ENCODE measurements around the gene SNRPN.
"Not testable (repeated sequence)": the region's sequence is repeated elsewhere in the genome, so short reads cannot be mapped to it uniquely, and the experiment has no call there.

Gene SNRPN

DNA sequence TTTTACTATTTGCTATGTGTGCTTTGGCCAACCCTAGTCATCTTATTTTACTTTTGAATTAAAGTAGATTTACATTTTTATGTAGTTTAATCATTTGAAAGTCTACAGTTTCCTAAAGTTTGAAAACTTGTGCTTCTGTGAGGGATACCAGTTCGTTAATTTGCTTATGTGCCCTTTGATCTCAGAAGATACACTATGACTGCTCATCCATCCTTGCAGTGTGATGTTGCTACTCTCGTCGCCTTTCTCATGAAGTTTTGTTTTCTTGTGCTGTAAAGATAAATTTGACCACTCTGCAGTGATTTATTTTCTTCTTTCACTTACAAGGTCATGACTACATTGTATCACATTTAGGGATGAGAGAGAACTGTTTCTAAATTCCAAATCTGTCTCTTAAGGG is 16.3 kb downstream of the SNRPN start:
- DNase-seq (ENCODE audit: low read depth), result no peak

DNA sequence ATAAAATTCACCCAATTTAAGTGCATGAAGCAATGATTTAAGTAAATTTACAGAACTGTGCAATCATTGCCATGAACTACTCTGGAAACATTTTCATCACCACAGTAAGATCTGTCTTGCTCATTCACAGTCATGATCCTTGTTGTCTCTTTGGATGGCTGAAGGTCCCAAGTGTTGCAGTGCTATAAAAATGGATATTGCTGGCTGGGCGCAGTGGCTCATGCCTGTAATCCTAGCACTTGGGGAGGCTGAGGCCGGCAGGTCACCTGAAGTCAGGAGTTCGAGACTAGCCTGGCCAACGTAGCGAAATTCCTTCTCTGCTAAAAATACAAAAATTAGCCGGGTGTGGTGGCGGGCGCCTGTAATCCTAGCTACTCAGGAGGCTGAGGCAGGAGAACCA is 17.0 kb downstream of the SNRPN start:
- DNase-seq (ENCODE audit: low read depth), result no peak

DNA sequence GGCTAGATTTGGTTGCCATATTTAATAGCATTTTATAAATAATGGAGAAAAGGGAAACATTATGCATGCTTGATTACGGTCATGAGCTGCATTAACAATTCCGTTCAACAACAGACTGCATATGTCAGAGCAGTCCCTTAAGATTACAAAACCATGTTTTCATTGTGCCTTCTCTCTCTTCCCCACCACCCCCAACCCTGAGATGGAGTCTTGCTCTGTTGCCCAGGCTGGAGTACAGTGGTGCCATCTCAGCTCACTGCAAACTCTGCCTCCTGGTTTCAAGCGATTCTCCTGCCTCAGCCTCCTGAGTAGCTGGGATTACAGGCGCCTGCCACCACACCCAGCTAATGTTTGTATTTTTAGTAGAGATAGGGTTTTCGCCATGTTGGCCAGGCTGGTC is 17.9 kb downstream of the SNRPN start:
- not testable (repeated sequence) for DNase-seq (ENCODE audit: low read depth)

DNA sequence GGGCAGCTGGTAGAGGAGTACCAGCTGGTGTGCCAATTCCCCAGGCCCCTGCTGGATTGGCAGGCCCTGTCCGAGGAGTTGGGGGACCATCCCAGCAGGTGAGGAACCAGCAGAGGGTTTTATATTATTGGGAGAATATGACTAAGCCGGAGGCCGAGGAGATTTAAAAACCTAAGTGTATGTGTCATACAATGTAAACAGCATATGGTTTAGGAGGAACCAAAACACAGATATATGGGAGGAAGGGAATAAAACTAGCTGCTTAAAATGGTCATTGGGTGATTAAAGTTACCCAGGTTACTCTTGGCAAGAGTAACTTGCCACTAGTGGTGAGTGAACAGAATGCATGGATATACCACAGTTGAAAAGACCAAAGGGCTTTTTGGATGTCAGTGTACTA is 22.1 kb downstream of the SNRPN start:
- no peak for DNase-seq (ENCODE audit: low read depth)

DNA sequence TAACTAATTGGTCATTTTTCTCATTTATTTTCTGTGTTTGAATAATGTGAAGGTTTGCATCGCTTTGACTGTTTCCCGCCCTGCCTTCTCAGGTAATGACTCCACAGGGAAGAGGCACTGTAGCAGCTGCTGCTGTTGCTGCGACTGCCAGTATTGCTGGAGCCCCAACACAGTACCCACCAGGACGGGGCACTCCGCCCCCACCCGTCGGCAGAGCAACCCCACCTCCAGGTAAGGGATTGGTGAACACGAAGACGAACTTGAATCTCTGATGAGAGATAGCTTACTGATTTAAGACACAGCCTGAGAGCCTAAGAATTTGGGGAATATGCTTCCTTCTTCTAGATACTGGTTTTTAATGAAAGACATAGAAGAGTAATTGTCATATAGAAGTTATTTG is 22.9 kb downstream of the SNRPN start:
- no peak for DNase-seq (ENCODE audit: low read depth)

DNA sequence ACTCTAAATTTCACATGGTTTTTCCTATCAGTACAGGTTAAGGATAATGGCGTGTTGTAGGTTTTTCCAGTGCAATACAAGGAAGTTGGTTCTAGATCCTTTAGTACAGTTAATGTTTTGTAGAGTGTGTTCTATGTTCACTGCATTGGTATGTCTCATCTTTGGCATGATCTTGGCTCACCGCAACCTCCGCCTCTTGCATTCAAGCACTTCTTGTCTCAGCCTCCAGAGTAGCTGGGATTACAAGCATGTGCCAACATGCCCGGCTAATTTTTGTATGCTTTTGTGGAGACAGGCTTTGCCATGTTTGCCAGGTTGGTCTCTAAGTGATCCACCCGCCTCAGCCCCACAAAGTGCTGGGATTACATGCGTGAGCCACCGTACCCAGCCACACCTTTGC is 30.4 kb downstream of the SNRPN start:
- no peak for DNase-seq (ENCODE audit: low read depth)

DNA sequence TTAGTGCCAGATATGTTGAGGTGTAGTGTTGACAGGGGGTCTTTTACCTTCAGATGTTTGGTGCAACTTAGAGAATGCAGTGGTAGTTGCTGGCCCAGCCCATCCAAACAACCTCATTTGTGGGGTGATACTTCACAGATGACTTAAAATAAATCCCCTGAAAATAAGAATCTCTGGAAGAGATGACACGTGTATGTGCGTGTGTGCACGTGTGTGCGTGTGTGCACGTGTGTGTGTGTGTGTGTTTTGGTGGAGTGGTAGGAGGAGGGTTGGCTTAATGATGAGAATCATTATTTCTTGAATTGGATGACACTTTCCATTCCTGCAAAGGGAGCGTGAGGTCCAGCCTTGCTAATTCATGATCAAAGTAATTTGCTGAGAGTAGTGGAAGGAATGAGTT is 31.9 kb downstream of the SNRPN start:
- no peak for DNase-seq (ENCODE audit: low read depth)

DNA sequence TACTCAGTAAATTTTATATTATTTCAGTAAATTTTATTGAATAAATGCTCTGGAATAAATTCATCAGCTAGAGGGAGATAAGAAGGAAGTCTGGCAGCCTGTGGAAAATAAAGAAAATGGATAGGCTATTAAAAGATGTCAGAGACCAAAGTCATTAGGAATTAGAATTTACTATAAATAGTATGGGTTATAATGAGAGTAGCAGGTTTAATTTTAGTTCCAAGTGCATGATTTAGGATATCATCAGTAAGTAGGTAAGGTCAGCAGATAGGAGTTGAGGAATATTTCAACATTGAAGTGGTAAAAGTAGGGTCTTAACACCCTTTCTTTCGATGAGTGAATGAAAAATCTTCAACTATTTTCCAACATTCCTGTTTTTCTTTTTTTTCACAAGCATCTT is 64.6 kb downstream of the SNRPN start:
- DNase-seq (ENCODE audit: low read depth), result no peak

DNA sequence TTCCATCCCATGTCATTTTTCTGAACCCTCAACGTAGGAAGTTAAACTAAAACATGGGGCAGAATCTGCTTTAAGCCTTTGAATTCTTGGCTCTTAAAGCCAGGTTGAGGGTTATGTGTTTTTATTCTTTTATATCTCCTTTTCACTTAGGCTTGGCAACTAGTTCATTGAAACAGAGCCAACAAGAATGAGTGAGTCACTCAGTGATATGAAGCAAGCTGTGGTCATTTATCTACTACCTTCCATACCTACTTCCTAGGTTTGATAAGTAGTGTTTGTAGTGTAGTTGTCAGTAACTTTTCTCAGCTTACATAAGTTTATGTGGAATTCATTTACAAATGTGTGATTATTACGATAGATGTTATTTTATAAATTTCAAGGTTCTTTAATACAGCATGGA is 67.4 kb downstream of the SNRPN start:
- DNase-seq (ENCODE audit: low read depth), result no peak
